Melanocyte of skin (primary cell): ENCODE measurements around the gene HS3ST3B1. TPM values are rescaled to one million over a fixed set of nuclear protein-coding genes. Genes with fewer than 3 reads are reported as not detected.

Experiments
- total RNA-seq, 2 donors: library from RNA; depleted of rRNA; stranded (reverse); fragments of >200 nt; gene quantifications; 2 replicates each; pipeline ENCODE4 v1.2.3, GENCODE V29; 2012

HS3ST3B1 gene
- under 1 TPM; under 0.01 to 0.33 TPM for total RNA-seq

GRCh38 chr17:14300575-14301278 is at the start of gene HS3ST3B1:
Gene HS3ST3B1, plus strand, starts transcription at chr17:14301081. Its CDS starts 438 bp downstream, at chr17:14301519.

Other genes starting within 250 kb of the HS3ST3B1 start
- 10 to 100 TPM; 20.0 to 21.7 TPM for gene COX10, start 231.6 kb upstream of the HS3ST3B1 start, total RNA-seq
- not detected for gene CDRT15, start 64.2 kb upstream of the HS3ST3B1 start, total RNA-seq